Ishikawa (cell line): Measurements from ENCODE around the gene ZNF296.

Source experiments
- CEBPB ChIP-seq: IDR thresholded peaks from 2 replicates; pipeline ENCODE4 v1.6.1; 2012
- CREB1 ChIP-seq: IDR thresholded peaks from 2 replicates; pipeline ENCODE4 v1.6.1; 2012; ENCODE audit warnings: low read depth
- EGR1 ChIP-seq: IDR thresholded peaks from 2 replicates; pipeline ENCODE4 v1.6.1; 2012
- EP300 ChIP-seq: IDR thresholded peaks from 2 replicates; pipeline ENCODE4 v1.6.1; 2012; ENCODE audit warnings: borderline replicate concordance
- FOXM1 ChIP-seq: IDR thresholded peaks from 2 replicates; pipeline ENCODE4 v1.6.1; 2012; ENCODE audit warnings: low read depth, borderline replicate concordance
- NFIC ChIP-seq: IDR thresholded peaks from 2 replicates; pipeline ENCODE4 v1.6.1; 2012
- RAD21 ChIP-seq: IDR thresholded peaks from 2 replicates; pipeline ENCODE4 v1.6.1; 2012; ENCODE audit warnings: low read depth
- TAF1 ChIP-seq: IDR thresholded peaks from 2 replicates; pipeline ENCODE4 v1.6.1; 2012; ENCODE audit warnings: low read depth, mild to moderate bottlenecking
- TCF12 ChIP-seq: IDR thresholded peaks from 2 replicates; pipeline ENCODE4 v1.6.1; 2012; ENCODE audit warnings: low read depth
- TEAD4 ChIP-seq: IDR thresholded peaks from 2 replicates; pipeline ENCODE4 v1.6.1; 2012
- YY1 ChIP-seq: IDR thresholded peaks from 2 replicates; pipeline ENCODE4 v1.6.1; 2012; ENCODE audit warnings: low read depth
- ZBTB7A ChIP-seq: IDR thresholded peaks from 2 replicates; pipeline ENCODE4 v1.6.1; 2012; ENCODE audit warnings: low read depth
- TF ChIP-seq, protein P1 (sequence below): IDR thresholded peaks from 2 replicates; pipeline ENCODE4 v1.6.1; 2012
- TF ChIP-seq, protein P2 (sequence below): IDR thresholded peaks from 2 replicates; pipeline ENCODE4 v1.6.1; 2012
- TF ChIP-seq, protein P3 (sequence below): IDR thresholded peaks from 2 replicates; pipeline ENCODE4 v1.6.1; 2012; ENCODE audit warnings: low read depth, mild to moderate bottlenecking

ZNF296 gene

DNA sequence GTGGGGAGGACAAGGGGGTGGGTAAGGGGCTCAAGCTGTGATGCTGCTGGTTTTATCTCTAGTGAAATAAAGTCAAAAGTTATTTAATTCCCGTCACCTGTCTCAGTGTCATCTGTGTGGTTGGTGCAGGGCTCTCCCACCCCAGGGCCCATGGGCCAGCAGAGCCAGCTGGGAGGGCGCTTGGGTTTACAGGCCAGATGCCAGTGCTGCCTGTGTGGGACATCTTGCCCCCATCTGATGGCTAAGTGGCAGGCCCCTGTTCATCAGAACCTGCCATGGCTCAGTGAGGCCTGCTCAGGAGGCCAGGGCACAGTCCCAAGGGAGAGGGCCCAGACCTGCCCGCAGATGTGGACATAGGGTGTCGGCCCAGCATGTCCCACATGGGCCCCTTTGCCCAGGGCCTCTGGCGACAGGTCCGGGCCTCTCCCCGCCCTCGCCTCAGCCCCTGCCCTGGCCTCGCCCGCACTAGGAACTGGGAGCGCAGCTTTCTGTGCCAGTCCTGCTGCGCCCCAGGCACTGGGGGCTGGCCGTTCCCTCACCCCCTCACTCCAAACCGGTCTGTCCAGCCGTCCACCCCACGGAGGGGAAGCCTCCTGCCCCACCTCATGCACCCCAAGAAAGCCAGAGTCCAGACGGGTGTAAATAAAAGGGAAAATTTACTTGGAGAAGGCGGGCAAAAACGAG lies 5.3 kb downstream of the ZNF296 start:
- TF ChIP-seq, protein P1, sequence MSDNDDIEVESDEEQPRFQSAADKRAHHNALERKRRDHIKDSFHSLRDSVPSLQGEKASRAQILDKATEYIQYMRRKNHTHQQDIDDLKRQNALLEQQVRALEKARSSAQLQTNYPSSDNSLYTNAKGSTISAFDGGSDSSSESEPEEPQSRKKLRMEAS: no peak
- TF ChIP-seq TCF12: no peak
- TF ChIP-seq, protein P2, sequence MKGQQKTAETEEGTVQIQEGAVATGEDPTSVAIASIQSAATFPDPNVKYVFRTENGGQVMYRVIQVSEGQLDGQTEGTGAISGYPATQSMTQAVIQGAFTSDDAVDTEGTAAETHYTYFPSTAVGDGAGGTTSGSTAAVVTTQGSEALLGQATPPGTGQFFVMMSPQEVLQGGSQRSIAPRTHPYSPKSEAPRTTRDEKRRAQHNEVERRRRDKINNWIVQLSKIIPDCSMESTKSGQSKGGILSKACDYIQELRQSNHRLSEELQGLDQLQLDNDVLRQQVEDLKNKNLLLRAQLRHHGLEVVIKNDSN: no peak
- no peak for TF ChIP-seq YY1
- TF ChIP-seq NFIC: no peak
- no peak for TF ChIP-seq FOXM1
- no peak for TF ChIP-seq CREB1
- TF ChIP-seq, protein P3, sequence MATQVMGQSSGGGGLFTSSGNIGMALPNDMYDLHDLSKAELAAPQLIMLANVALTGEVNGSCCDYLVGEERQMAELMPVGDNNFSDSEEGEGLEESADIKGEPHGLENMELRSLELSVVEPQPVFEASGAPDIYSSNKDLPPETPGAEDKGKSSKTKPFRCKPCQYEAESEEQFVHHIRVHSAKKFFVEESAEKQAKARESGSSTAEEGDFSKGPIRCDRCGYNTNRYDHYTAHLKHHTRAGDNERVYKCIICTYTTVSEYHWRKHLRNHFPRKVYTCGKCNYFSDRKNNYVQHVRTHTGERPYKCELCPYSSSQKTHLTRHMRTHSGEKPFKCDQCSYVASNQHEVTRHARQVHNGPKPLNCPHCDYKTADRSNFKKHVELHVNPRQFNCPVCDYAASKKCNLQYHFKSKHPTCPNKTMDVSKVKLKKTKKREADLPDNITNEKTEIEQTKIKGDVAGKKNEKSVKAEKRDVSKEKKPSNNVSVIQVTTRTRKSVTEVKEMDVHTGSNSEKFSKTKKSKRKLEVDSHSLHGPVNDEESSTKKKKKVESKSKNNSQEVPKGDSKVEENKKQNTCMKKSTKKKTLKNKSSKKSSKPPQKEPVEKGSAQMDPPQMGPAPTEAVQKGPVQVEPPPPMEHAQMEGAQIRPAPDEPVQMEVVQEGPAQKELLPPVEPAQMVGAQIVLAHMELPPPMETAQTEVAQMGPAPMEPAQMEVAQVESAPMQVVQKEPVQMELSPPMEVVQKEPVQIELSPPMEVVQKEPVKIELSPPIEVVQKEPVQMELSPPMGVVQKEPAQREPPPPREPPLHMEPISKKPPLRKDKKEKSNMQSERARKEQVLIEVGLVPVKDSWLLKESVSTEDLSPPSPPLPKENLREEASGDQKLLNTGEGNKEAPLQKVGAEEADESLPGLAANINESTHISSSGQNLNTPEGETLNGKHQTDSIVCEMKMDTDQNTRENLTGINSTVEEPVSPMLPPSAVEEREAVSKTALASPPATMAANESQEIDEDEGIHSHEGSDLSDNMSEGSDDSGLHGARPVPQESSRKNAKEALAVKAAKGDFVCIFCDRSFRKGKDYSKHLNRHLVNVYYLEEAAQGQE: no peak
- TF ChIP-seq ZBTB7A: no peak
- TF ChIP-seq RAD21: no peak
- no peak for TF ChIP-seq TEAD4
- no peak for TF ChIP-seq EP300
- no peak for TF ChIP-seq TAF1

DNA sequence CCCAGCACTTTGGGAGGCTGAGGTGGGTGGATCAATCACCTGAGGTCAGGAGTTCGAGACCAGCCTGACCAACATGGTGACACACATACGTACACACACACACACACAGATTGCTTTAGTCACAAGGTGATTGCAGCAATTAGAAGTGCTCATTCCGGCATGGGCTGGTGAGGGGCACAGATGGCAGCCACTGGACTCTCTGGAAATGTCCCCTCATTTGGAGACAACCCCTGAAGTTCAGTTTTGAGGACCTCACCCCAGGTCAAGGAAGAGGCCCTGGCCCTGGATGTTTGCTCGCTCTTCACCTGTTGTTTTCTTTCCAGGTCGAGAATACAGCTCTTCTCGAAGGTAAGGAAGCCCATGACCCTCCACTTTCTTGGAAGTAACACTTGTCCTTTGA lies 6.1 kb downstream of the ZNF296 start:
- TF ChIP-seq, protein P3: no peak
- TF ChIP-seq EGR1 (no peak), TCF12 (no peak)

DNA sequence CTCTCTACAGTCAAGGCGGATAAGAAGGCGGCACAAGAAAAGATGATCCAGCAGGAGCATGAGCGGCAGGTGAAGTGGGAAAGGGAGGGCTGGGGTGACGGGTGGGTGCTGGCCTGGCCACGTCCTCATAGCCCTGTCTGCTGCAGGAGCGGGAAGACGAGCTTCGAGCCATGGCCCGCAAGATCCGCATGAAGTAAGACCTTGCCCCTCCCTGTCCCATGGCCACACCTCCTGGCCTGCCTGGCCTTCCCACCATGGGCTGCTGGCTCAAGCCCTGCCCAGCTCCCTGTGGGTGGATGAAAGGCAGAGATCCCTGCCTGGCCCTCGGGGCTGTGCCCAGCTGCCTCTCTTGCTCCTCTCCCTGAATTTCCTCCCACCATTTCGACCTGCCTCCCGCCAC lies 7.2 kb downstream of the ZNF296 start:
- TF ChIP-seq, protein P1: peak; percentile 88
- TF ChIP-seq TCF12: no peak

DNA sequence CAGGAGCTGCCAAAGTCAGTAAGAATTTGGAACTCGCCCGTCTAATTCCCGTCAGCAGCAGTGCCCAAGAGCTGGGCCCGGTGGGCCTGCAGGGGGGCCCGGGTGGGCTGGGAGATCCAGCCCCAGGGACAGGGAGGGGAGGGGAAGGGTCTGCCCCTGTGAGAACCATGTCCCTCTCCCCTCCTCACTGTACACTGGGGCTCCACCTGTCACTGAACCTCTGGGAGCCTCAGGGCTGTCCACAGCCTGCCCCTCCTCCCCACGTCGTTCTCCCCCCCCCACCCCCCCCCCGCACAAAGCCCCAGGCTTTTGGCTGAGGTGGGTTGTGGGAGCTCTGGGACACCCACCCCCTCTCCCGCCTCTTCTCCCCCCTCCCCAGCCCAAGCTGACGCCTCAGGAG lies 8.2 kb downstream of the ZNF296 start:
- TF ChIP-seq YY1: no peak
- TF ChIP-seq TEAD4: no peak
- TF ChIP-seq, protein P1: no peak
- TF ChIP-seq NFIC: no peak
- TF ChIP-seq TCF12: no peak
- TF ChIP-seq RAD21: no peak
- TF ChIP-seq EGR1: no peak

DNA sequence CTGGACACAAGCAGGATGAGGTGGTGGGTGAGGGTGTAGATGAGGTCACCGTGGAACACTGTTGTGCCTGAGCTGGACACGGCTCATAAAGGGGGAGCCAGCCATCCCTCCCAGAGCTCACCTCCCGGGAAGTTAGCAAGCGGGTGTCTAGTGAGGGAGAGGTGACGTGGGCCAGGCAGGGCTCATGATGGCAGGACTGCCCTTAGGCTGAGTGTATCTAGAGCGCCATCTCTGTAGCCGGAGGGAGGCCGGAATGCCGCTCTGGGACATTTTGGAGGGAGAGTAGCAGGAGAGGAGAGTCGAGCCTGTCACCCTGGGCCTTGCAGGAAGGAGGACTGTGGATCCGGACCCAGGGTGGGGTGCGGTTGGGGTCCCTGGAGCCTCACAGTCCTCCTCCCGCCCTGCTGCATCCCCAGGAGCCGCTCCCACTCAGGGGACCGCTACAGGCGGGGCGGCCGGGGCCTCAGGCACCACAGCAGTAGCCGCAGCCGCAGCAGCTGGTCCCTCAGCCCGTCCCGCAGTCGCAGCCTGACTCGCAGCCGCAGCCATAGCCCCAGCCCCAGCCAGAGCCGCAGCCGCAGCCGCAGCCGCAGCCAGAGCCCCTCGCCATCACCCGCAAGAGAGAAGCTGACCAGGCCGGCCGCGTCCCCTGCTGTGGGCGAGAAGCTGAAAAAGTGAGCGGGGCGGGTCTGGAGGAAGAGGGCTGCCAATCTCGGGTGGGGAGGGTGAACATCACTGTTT lies 9.2 kb downstream of the ZNF296 start:
- TF ChIP-seq TEAD4: no peak
- TF ChIP-seq, protein P2: no peak
- TF ChIP-seq, protein P1: no peak
- TF ChIP-seq EP300: no peak
- TF ChIP-seq FOXM1: no peak
- TF ChIP-seq CEBPB: no peak
- TF ChIP-seq TAF1: no peak
- no peak for TF ChIP-seq RAD21
- no peak for TF ChIP-seq EGR1
- no peak for TF ChIP-seq NFIC
- TF ChIP-seq ZBTB7A: no peak
- no peak for TF ChIP-seq CREB1
- no peak for TF ChIP-seq YY1
- TF ChIP-seq, protein P3: no peak
- no peak for TF ChIP-seq TCF12
